ENCODE data around the gene TXN2.

DNA sequence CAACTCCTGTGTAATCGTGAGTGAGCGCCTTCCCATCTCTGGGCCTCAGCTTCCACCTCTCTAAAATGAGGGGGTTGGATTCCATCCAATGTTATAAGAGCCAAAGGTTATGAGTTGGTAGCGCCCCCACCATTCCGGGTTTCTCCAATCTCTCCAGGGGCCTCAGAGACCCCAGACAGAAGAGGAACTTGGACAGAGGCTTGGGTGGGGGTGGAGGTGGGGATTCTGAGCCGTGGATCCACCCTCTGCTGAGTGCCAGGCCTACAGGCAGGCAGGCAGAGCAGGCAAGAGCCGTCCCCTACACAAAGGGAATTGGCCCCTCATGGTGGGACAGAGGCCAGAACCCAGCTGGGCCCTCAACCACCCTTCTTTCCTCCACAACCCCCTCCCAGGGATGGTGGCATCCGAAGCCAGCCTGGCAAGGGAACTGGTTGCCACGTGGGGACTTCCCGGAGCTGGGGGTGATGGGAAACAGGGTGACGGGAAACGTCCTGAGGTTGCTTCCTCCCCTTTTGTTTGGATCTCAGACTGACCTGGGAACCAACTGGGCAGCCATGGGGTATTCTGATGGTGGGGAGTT, 31.8 kb downstream of the TXN2 start:
- TF ChIP-seq, protein P1, sequence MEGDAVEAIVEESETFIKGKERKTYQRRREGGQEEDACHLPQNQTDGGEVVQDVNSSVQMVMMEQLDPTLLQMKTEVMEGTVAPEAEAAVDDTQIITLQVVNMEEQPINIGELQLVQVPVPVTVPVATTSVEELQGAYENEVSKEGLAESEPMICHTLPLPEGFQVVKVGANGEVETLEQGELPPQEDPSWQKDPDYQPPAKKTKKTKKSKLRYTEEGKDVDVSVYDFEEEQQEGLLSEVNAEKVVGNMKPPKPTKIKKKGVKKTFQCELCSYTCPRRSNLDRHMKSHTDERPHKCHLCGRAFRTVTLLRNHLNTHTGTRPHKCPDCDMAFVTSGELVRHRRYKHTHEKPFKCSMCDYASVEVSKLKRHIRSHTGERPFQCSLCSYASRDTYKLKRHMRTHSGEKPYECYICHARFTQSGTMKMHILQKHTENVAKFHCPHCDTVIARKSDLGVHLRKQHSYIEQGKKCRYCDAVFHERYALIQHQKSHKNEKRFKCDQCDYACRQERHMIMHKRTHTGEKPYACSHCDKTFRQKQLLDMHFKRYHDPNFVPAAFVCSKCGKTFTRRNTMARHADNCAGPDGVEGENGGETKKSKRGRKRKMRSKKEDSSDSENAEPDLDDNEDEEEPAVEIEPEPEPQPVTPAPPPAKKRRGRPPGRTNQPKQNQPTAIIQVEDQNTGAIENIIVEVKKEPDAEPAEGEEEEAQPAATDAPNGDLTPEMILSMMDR (conservative IDR thresholded peaks at IDR 0.05 in 1 of 2, IDR thresholded peaks at IDR 0.05 in 1 of 2; ENCODE audit: extremely low read depth in 1 of 2, insufficient read depth in 1 of 2, low read depth in 1 of 2, low read length in 2 of 2): no peak
- no peak for TF ChIP-seq EZH2 (IDR thresholded peaks at IDR 0.05; ENCODE audit: borderline replicate concordance, low read length)
